Stimulated activated naive CD8-positive, alpha-beta T cell treated with anti-CD3 and anti-CD28 coated beads, Interleukin-15, Interleukin-2, amounts not matched to agents 100 ng/mL and 50 ng/mL, for 24 hours (primary cell): Measurements from ENCODE around the gene PRKN.
"Not testable (repeated sequence)": the region's sequence is repeated elsewhere in the genome, so short reads cannot be mapped to it uniquely, and the experiment has no call there.

Experiments used
- H3K27ac Mint-ChIP-seq: one replicate; pipeline ENCODE4 v1.8.0; 2021; ENCODE audit warnings: mild to moderate bottlenecking, mixed read lengths
- H3K27me3 Mint-ChIP-seq: one replicate; pipeline ENCODE4 v1.8.0; 2021; ENCODE audit warnings: mixed read lengths
- H3K36me3 Mint-ChIP-seq: one replicate; pipeline ENCODE4 v1.8.0; 2021; ENCODE audit warnings: low read depth, mixed read lengths
- H3K4me1 Mint-ChIP-seq: one replicate; pipeline ENCODE4 v1.8.0; 2021; ENCODE audit warnings: low read depth, mixed read lengths
- H3K4me3 Mint-ChIP-seq: one replicate; pipeline ENCODE4 v1.8.0; 2021; ENCODE audit warnings: mild to moderate bottlenecking, mixed read lengths
- H3K9me3 Mint-ChIP-seq: one replicate; pipeline ENCODE4 v1.8.0; 2021; ENCODE audit warnings: mixed read lengths

Gene PRKN

GRCh38 chr6:161835500-161836215, 891.9 kb downstream of the PRKN start:
- Mint-ChIP-seq H3K4me3 (no peak overlapping the region), H3K4me1 (no peaks in the 10 kb centered on the region), H3K9me3 (no peaks in the 10 kb centered on the region)

GRCh38 chr6:161834426-161834825, 893.1 kb downstream of the PRKN start:
- Mint-ChIP-seq H3K36me3 (no peaks in the 10 kb centered on the region), H3K4me3 (no peak overlapping the region), H3K9me3 (no peaks in the 10 kb centered on the region), H3K27me3 (no peaks in the 10 kb centered on the region), H3K27ac (no peak overlapping the region), H3K4me1 (peaks cover under 1% of the 10 kb centered on the region)

More at GRCh38 chr6:161835500-161836215, 891.9 kb downstream of the PRKN start:
- H3K36me3 Mint-ChIP-seq, result no peaks in the 10 kb centered on the region
- no peak overlapping the region for H3K27ac Mint-ChIP-seq
- H3K27me3 Mint-ChIP-seq, result no peaks in the 10 kb centered on the region

GRCh38 chr6:161833099-161833860, 894.3 kb downstream of the PRKN start:
- Mint-ChIP-seq H3K27me3 (no peaks in the 10 kb centered on the region), H3K9me3 (no peaks in the 10 kb centered on the region), H3K36me3 (no peaks in the 10 kb centered on the region), H3K4me1 (peaks cover 5% of the 10 kb centered on the region), H3K27ac (no peak overlapping the region), H3K4me3 (no peak overlapping the region)

DNA sequence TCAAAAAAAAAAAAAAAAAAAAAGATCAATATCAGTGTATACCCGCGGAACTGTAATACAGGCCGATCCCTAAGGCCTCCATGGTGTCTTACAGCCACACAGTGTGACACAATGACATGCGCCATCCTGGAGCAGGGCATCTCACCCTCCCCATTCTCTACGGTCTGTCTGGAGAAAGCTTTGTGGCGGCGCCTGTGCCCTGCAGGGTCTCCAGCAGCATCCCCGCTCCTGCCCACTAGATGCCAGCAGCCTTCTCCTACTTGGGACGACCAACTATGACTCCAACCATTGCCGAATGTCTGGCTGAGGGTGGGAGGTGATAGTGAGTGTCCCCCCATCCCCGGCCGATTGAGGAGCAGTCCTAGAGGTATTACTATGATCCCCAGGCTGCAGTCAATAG, 894.9 kb downstream of the PRKN start:
- Mint-ChIP-seq H3K27me3 (no peaks in the 10 kb centered on the region), H3K4me1 (peaks cover 5% of the 10 kb centered on the region), H3K9me3 (no peaks in the 10 kb centered on the region), H3K4me3 (no peak overlapping the region), H3K36me3 (no peaks in the 10 kb centered on the region), H3K27ac (no peak overlapping the region)

GRCh38 chr6:161830866-161831616, 896.5 kb downstream of the PRKN start:
- Mint-ChIP-seq H3K36me3 (no peaks in the 10 kb centered on the region), H3K27me3 (no peaks in the 10 kb centered on the region), H3K27ac (no peak overlapping the region), H3K9me3 (no peaks in the 10 kb centered on the region), H3K4me1 (peaks cover 5% of the 10 kb centered on the region), H3K4me3 (no peak overlapping the region)

GRCh38 chr6:161829291-161829729, 898.3 kb downstream of the PRKN start:
- no peak overlapping the region for H3K27ac Mint-ChIP-seq

DNA sequence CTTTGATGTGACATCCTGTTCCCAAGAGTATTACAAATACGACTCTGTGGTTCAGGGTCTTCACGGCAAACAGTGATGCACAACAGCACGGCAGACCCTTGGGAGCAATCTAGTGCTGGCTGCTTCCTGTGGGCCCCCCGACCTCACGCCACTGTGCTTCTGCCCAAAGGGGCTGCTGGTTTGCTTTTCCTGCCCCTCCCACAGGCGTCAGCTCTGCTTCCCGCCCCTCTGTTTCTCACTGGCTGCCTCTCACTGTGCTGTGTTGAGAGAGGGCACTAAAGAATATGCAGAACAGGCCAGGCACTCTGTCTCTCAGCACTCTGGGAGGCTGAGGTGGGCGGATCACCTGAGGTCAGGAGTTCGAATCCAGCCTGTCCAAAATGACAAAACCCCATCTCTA, 899.2 kb downstream of the PRKN start:
- Mint-ChIP-seq H3K36me3 (no peaks in the 10 kb centered on the region), H3K27me3 (no peaks in the 10 kb centered on the region), H3K9me3 (no peaks in the 10 kb centered on the region), H3K4me1 (peaks cover 5% of the 10 kb centered on the region), H3K27ac (no peak overlapping the region), H3K4me3 (no peak overlapping the region)

More at GRCh38 chr6:161829291-161829729, 898.3 kb downstream of the PRKN start:
- Mint-ChIP-seq H3K36me3 (no peaks in the 10 kb centered on the region), H3K9me3 (no peaks in the 10 kb centered on the region), H3K4me1 (peaks cover 5% of the 10 kb centered on the region), H3K27me3 (no peaks in the 10 kb centered on the region), H3K4me3 (no peak overlapping the region)

- Mint-ChIP-seq H3K36me3 (no peaks in the 10 kb centered on the region), H3K9me3 (no peaks in the 10 kb centered on the region), H3K4me1 (peaks cover 5% of the 10 kb centered on the region), H3K4me3 (no peak overlapping the region), H3K27me3 (no peaks in the 10 kb centered on the region), H3K27ac (no peak overlapping the region)
Observed at GRCh38 chr6:161826512-161826911, 901.1 kb downstream of the PRKN start.

DNA sequence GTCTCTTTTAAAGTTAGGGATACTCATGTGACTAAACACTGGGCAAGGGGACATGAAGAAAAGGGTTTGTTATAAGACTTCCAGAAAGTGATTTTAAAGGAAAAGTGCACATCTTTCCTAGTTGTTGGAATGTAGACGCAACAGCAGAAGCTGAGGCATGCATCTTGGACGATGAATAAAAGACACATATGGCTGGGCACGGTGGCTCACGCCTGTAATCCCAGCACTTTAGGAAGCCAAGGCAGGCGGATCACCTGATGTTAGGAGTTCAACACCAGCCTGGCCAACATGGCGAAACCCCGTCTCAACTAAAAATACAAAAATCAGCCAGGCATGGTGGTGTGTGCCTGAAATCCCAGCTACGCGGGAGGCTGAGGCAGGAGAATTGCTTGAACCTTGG, 905.4 kb downstream of the PRKN start:
- H3K27ac Mint-ChIP-seq, H3K9me3 Mint-ChIP-seq, H3K4me1 Mint-ChIP-seq, H3K4me3 Mint-ChIP-seq, H3K27me3 Mint-ChIP-seq, H3K36me3 Mint-ChIP-seq: not testable (repeated sequence)

DNA sequence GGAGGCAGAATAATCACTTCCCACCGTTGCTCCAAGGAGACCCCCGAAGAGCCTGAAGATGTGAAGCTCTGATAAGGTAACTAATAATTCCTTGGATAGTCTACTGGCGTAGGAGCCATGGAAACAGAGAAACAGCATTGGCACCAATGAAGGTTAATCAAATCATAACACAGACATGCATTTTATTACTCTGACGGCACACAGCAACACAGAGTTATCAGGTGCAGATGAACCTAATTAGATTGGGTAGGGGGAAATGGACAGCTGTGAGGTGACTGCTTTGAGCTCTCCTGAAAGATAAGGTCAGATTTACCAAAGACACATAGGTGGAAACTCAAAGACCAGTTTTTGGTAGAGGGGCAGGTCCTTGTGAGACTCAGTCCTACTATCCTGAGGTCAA, 909.7 kb downstream of the PRKN start:
- Mint-ChIP-seq H3K27ac (no peak overlapping the region), H3K4me1 (no peaks in the 10 kb centered on the region), H3K4me3 (no peak overlapping the region), H3K9me3 (peaks cover 4% of the 10 kb centered on the region), H3K36me3 (no peaks in the 10 kb centered on the region), H3K27me3 (no peaks in the 10 kb centered on the region)

DNA sequence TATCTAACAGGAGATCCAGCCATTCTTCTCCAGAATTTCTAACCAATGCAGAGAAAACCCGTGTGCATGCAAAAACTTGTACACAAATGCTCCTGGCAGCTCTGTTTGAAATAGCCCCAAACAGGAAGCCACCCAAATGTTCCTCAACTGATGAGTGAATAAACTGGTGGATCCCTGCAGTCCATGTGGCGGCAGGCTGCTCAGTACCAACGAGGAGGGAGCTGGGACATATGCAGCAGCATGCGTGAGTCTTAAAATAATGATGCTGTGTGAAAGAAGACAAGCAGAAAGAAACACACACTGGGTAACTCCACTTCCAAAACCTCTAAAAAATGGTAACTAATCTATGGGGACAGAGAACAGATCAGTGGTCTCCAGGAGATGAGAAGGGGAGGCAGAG, 911.6 kb downstream of the PRKN start:
- no peaks in the 10 kb centered on the region for H3K36me3 Mint-ChIP-seq
- H3K27ac Mint-ChIP-seq, result no peak overlapping the region
- no peaks in the 10 kb centered on the region for H3K4me1 Mint-ChIP-seq
- H3K9me3 Mint-ChIP-seq, result peaks cover 4% of the 10 kb centered on the region
- H3K4me3 Mint-ChIP-seq, result no peak overlapping the region
- no peaks in the 10 kb centered on the region for H3K27me3 Mint-ChIP-seq

DNA sequence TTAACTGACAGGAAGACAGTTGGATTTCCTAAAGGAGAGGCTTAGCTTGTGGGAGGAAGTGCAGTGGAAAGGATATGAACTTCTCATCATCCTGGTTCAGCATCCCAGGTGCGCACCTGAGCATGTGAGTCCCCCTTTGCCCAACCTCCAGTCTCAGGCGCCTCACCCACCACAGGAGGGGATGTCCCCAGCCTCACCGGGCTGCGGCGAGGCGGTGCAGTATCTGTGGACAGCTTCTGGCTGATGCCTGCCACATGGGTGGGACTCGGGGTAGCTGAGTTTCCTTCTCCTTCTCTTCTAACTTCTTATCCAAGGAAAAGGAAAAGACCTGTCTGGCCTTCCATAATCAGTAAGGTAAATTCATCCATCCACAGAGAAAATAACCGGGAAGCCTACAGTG, 914.4 kb downstream of the PRKN start:
- H3K27me3 Mint-ChIP-seq, result no peaks in the 10 kb centered on the region
- H3K4me1 Mint-ChIP-seq, result no peaks in the 10 kb centered on the region
- H3K4me3 Mint-ChIP-seq, result no peak overlapping the region
- peaks cover 4% of the 10 kb centered on the region for H3K9me3 Mint-ChIP-seq
- H3K27ac Mint-ChIP-seq, result no peak overlapping the region
- no peaks in the 10 kb centered on the region for H3K36me3 Mint-ChIP-seq

DNA sequence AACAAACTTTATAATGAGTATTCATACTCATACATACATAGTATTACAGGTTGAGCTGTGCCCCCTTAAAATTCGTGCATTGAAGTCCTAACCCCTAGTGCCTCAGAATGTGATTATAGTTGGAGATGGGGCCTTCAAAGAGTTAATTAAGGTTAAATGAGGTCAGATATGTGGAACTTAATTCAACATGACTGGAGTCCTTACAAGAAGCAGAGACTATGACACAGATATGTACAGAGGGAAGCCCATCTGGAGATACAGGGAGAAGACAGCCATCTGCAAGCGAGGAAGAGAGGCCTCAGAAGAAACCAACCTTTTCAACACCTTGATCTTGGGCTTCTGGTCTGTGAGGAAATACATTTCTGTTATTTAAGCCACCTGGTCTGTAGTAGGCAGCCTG, 917.6 kb downstream of the PRKN start:
- Mint-ChIP-seq H3K27me3 (no peaks in the 10 kb centered on the region), H3K27ac (no peak overlapping the region), H3K9me3 (peaks cover 4% of the 10 kb centered on the region), H3K36me3 (no peaks in the 10 kb centered on the region), H3K4me3 (no peak overlapping the region), H3K4me1 (peaks cover 3% of the 10 kb centered on the region)

GRCh38 chr6:161804838-161805237, 922.7 kb downstream of the PRKN start:
- Mint-ChIP-seq H3K4me3 (no peak overlapping the region), H3K9me3 (no peaks in the 10 kb centered on the region), H3K27ac (no peak overlapping the region), H3K36me3 (no peaks in the 10 kb centered on the region), H3K27me3 (no peaks in the 10 kb centered on the region), H3K4me1 (peaks cover 3% of the 10 kb centered on the region)

DNA sequence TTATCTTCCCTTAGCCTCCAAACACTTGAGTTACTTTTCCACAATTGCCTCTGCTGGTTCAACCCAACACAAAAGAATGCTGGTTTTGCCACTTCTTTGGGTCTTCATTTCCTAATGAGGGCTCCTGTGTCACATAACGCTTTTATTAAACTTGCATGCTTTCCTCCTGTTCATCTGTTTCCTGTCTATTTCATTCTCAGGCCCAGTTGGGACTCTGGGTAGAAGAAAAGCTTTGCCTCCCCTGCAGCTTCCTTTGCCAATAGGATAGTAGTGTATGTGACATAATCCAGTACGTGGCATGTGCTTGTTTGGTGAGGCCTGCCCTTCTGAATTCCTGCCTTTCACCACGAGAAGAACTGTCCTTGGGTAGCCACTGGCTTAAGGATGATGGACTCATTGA, 924.4 kb downstream of the PRKN start:
- no peaks in the 10 kb centered on the region for H3K9me3 Mint-ChIP-seq
- peaks cover 3% of the 10 kb centered on the region for H3K4me1 Mint-ChIP-seq
- H3K36me3 Mint-ChIP-seq, result no peaks in the 10 kb centered on the region
- no peak overlapping the region for H3K4me3 Mint-ChIP-seq
- no peaks in the 10 kb centered on the region for H3K27me3 Mint-ChIP-seq
- no peak overlapping the region for H3K27ac Mint-ChIP-seq
